GM19395 (cell line): ENCODE data around the gene PPP6R3.

ENCODE experiments used
- ATAC-seq: cut with Tn5 transposase; IDR thresholded peaks from one replicate; pipeline ENCODE4 v1.9.1; 2021; ENCODE audit warnings: mild to moderate bottlenecking, moderate library complexity; ENCODE audit not compliant: unreplicated experiment

The PPP6R3 gene

GRCh38 chr11:68488623-68489022, 28.1 kb downstream of the PPP6R3 start:
- no peak for ATAC-seq

GRCh38 chr11:68495220-68495729, 34.7 kb downstream of the PPP6R3 start:
- ATAC-seq, result no peak

DNA sequence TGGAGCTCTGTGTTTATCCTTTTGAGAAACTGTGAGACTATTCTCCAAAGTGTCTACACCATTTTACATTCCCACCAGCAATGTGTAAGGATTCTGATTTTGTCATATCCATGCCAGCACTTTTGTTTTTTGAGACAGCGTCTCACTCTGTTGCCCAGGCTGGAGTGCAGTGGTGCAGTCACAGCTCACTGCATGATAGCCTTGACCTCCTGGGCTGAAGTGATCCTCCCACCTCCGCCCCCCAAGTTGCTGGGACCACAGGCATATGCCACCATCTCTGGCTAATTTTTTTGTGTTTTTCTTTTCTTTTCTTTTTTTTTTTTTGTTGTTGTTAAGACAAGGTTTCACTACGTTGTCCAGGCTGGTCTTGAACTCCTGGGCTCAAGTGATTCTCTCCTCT, 35.3 kb downstream of the PPP6R3 start:
- no peak for ATAC-seq

GRCh38 chr11:68497761-68498160, 37.2 kb downstream of the PPP6R3 start:
- ATAC-seq, result no peak

DNA sequence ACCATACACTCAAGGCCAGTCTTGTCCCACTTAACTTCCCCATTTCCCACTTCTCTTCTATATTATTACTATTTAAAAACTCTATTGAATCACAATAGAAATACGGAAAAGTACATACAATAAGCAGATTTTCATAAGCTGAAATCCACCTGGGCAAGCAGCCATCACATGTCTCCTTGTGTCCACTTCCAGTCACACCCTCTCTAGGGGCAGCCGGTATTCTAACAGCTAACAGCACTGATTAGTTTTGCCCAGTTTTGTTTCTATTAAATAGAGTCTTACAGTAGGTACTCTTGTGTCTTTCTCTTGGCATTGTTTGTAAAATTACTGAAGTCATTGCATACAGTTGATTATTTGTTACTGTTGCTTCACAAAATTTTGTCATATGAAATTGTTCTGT, 37.8 kb downstream of the PPP6R3 start:
- ATAC-seq, result no peak

DNA sequence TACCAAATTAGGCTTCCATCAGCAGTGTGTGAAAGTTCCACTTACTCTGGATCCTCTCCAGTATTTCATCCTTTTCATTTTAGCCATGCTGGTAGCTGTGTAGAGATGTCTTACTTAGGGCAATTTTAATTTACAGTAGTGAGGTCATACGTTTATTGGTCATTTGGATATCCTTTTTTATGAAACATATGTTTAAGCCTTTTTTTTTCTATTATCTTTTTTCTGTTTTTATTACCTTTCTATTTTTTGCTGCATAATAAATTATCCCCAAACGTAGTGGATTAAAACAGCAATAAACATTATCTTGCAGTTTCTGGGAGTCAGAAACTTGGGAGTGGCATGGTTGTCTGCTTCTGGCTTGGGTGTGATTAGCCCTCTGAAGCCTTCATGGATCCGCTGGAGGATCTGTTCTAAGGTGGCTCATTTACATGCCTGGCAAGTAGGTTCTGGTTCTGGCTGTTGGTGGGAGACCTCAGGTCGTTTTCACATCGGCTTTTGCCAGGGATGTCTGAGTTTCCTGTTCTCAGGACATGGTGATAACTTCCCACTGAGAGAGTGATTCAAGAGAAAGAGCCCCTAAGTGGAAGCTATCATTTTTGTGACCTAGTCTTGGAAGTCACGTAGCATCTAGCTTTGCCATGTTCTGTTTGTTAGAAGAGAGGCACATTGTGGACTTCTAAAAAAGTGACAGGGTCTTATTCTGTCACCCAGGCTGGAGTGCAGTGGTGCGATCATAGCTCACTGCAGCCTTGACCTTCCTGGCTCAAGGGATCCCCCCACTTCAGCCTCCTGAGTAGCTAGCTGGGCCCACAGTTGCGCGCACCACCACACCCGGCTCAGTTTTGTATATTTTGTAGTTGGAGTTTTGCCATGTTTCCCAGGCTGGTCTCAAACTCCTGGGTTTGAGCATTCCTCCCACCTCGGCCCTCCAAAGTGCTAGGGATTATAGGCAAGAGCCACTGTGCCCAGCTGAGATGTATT, 38.6 kb downstream of the PPP6R3 start:
- ATAC-seq, result no peak

DNA sequence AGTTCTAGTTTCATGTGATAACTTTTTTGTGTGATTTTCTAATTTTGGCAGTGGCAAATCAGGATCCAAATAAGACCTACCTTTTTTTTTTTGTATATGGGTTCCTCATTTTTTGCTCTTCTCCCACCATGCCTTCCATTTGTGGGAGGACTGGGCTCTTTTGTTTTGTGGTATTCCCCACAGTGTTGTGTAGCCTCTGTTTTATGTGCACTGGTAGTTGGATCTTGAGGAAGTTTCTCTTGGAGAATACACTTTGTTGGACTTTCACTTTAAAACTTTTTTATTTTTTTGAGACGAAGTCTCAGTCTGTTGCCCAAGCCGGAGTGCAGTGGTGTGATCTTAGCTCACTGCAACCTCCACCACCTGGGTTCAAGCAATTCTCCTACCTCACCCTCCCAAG, 39.7 kb downstream of the PPP6R3 start:
- no peak for ATAC-seq

GRCh38 chr11:68501813-68502212, 41.3 kb downstream of the PPP6R3 start:
- no peak for ATAC-seq

DNA sequence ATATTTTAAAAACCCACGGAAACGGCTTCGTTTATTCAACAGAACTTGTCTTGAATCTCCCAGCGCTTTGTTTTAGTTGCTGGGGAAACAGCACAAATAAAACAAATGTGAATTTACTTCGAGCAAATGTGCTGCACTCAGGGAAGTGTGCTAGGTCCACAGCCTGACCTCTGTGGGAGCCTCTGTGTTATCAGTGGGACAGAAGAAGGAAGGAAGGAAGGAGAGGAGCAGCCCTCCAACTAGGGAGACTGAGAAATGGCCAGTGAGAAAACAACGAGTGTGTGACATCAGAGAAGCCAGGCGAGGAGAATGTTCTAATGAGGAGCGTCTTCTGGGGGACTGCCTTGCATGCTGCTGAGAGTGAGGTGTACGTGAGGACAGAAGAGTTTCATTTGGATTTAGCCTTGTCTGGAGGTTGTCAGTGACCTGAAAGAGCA, 42.7 kb downstream of the PPP6R3 start:
- no peak for ATAC-seq

- no peak for ATAC-seq
Measured at GRCh38 chr11:68503792-68504191, 43.2 kb downstream of the PPP6R3 start.

DNA sequence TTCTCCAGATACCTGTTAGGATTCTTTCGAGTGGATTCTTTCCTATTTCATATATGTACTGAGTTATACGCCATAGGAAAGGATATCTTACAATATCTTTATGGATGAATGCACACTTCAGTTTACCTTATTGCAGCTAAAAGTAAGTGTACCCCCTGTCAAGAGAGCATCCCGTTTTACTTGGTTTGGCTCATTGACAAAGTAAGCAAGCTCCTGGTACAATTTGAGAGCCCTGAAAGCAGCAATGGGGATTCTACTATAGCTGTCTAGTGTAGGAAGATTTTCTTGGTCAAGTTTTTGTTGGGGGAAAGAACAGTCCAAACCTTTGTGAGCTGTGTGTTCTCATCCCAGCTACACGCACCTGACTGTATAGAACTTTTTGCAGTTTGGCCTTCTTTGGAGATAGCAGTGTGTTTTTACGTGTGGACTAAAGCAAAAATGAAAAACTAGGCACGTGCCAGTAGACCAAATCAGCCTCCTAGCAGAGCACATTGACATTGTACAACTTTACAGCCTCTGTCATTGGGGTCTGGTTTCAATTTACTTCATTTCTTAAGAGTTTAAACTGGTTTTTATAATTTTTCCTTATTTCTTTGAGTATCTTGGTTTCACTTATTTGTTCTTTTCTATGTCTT, 44.0 kb downstream of the PPP6R3 start:
- ATAC-seq, result no peak

DNA sequence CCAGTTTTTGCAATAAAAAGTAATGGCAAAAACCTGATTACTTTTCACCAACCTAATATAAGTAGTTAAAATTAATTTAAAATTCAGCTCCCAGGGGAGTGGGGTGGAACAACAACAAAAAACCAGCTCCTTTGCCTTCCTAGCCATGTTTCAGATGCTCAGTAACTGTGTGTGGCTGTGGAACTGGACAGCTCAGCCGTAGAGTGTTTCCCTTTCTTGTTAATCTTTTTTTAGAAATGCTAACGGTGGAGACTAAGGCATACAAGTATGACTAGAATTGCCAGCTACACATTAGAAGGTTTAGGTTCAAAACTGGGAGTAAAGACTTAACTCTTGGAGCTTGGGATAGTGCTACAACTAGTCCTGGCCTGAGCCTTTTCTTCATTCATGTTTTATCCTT, 45.0 kb downstream of the PPP6R3 start:
- ATAC-seq, result no peak

- no peak for ATAC-seq
Measured at GRCh38 chr11:68506908-68507307, 46.4 kb downstream of the PPP6R3 start.

DNA sequence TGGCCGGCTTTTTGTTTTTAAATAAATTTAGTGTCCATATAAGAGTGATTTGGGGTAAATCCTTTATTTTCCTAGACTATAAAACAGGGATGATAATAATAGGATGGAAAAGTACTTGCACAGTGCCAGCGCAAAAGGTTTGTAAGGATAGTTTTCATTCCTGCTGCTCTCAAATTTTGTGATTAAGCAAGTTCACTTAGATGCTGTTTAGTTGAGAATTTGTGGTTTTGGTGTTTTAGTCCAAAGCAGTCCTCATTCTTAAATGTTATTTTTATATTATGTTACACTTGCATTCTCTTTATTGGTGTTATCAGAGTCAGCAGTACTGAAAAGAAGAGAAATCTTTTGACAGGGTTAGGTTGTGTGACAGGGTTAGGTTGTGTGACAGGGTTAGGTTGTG, 47.9 kb downstream of the PPP6R3 start:
- no peak for ATAC-seq

GRCh38 chr11:68509066-68509465, 48.5 kb downstream of the PPP6R3 start:
- ATAC-seq, result no peak

DNA sequence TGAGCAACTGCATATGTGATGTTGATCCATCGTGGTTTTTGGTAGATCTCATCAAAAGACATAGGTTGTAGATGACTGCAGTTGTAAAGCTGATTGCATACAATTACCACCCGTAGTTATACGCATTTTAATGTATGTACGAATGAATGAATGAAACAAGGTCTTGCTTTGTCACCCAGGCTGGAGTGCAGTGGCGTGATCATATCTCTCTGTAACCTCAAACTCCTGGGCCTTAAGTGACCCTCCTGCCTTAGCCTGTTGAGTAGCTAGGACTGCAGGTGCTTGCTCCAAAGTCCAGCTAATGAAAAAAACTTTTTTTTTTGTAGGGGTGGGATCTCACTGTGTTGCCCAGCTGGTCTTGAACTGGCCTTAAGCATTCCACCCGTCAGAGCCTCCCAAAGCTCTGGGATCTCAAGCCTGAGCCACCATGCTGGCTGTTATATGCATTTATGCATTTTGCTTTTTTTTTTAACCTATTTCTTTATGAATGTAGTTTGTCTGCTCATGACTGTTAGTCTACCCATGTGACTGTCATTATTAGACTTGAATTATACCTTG, 53.5 kb downstream of the PPP6R3 start:
- no peak for ATAC-seq

DNA sequence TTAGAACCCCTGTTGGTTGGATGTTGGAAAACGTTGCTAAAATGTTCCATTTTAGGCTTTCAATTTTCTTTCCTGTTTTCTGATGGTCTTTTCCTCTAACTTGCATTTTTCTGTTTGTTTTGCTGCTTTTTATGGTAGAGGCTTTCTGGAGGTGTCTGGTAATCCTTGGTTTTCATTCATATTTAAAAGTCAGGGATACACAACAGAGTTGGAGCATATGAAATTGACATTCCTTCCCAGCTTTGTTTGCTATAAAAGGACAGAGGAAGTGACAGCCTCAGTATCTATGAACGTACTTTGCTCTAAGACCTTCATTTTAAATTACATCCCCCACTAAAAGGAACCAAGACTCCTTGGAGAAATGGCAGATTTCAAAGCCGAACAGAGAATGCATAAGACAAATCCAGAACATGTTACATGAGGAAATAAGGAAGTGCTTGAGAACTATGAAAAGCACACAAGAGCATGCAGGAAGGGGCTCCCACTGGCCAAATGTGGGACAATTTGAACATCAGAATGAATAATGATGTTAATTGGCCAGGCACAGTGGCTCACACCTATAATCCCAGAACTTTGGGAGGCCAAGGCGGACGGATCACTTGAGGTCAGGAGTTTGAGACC, 56.7 kb downstream of the PPP6R3 start:
- ATAC-seq, result no peak

DNA sequence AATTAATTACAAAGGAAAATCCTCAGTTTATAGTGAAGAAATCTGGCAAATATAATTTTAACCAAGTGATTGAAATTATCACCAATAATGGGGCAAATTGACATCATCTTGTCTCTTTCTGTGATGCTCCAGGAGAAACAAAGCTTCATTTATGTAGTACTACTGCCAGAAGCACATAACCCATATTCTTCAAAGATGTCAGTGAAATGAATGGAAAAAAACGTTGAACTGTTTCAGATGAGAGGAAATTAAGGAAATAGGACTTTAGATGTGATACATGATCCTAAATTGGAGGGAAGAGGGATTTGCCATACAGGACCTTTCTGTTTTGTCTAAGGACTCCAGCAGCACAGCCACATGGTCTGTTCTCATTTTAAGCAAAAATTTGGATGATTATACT, 57.6 kb downstream of the PPP6R3 start:
- ATAC-seq, result no peak

- ATAC-seq, result no peak
Measured at GRCh38 chr11:68521969-68522652, 61.6 kb downstream of the PPP6R3 start.

- no peak for ATAC-seq
Measured at GRCh38 chr11:68523033-68523432, 62.5 kb downstream of the PPP6R3 start.

GRCh38 chr11:68523743-68524142, 63.2 kb downstream of the PPP6R3 start:
- no peak for ATAC-seq
